Measurements from ENCODE around the gene PPP2R2C. TPM values are rescaled to one million over a fixed set of nuclear protein-coding genes. Genes with fewer than 3 reads are reported as not detected.
A peak's percentile ranks its signal among the peaks of the same experiment; 100 is the strongest.

The PPP2R2C gene
- total RNA-seq, 1 experiment from 2014 or later, result 32.9 TPM

- Histone ChIP-seq H3K79me2 (ENCODE audit: insufficient read depth, low read length) (peaks cover 51% of the 10 kb centered on the region), H4K20me1 (ENCODE audit: insufficient read depth) (0 out of 2 replicates have a peak, but pooled peaks cover 2% of the 10 kb centered on the region), H3K4me3 (replicated peaks in 1 of 2; ENCODE audit: low read depth in 1 of 2, low read length in 2 of 2) (no peak overlapping the region), H3K27me3 (ENCODE audit: insufficient read depth, low read length) (no peaks in the 10 kb centered on the region), H2AFZ (ENCODE audit: low read depth, low read length, poor library complexity, severe bottlenecking) (no peak overlapping the region), H3K27ac (ENCODE audit: low read depth, low read length) (no peak overlapping the region), H3K4me1 (ENCODE audit: control insufficient read depth in 1 of 2, insufficient read depth in 2 of 2, low read length in 2 of 2) (peaks cover 0 to 7% of the 10 kb centered on the region in 2 experiments; a peak in 2 of 4 replicates), H3K9ac (ENCODE audit: low read length) (no peak overlapping the region), H3K4me2 (ENCODE audit: low read length) (no peak overlapping the region), H3K36me3 (ENCODE audit: control insufficient read depth in 1 of 2, insufficient read depth in 2 of 2, low read length in 2 of 2) (no peaks in the 10 kb centered on the region), H3K9me3 (ENCODE audit: control insufficient read depth in 1 of 2, insufficient read depth in 1 of 2, low read depth in 1 of 2, low read length in 2 of 2) (no peaks in the 10 kb centered on the region), H3K9me2 (ENCODE audit: insufficient read depth) (no peaks in the 10 kb centered on the region)
- CTCF ChIA-PET, result no interaction called here
- ATAC-seq (peak; percentile 85), DNase-seq (ENCODE audit: low read depth, low spot score) (no peak)
- TF ChIP-seq SIN3A (IDR thresholded peaks at IDR 0.05; ENCODE audit: low read depth) (no peak), ZFX (IDR thresholded peaks at IDR 0.05) (no peak), SRF (IDR thresholded peaks at IDR 0.05; ENCODE audit: low read depth) (no peak), EZH2 (IDR thresholded peaks at IDR 0.05) (no peak), ZBTB33 (IDR thresholded peaks at IDR 0.05; ENCODE audit: extremely low read depth, insufficient replicate concordance, low read length) (no peak), POLR2AphosphoS5 (IDR thresholded peaks at IDR 0.05; ENCODE audit: low read depth, low read length) (no peak), RAD21 (IDR thresholded peaks at IDR 0.05; ENCODE audit: low read depth) (no peak), CBX3 (IDR thresholded peaks at IDR 0.05; ENCODE audit: low read depth) (no peak), POLR2A (IDR thresholded peaks at IDR 0.05; ENCODE audit: borderline replicate concordance, extremely low read depth, insufficient read depth, insufficient read length) (no peak), ELF1 (IDR thresholded peaks at IDR 0.05; ENCODE audit: borderline replicate concordance, low read depth) (no peak), FOSL1 (IDR thresholded peaks at IDR 0.05; ENCODE audit: low read depth) (no peak), EZH2phosphoT487 (IDR thresholded peaks at IDR 0.05; ENCODE audit: borderline replicate concordance) (no peak)
- TF ChIP-seq, protein P1, sequence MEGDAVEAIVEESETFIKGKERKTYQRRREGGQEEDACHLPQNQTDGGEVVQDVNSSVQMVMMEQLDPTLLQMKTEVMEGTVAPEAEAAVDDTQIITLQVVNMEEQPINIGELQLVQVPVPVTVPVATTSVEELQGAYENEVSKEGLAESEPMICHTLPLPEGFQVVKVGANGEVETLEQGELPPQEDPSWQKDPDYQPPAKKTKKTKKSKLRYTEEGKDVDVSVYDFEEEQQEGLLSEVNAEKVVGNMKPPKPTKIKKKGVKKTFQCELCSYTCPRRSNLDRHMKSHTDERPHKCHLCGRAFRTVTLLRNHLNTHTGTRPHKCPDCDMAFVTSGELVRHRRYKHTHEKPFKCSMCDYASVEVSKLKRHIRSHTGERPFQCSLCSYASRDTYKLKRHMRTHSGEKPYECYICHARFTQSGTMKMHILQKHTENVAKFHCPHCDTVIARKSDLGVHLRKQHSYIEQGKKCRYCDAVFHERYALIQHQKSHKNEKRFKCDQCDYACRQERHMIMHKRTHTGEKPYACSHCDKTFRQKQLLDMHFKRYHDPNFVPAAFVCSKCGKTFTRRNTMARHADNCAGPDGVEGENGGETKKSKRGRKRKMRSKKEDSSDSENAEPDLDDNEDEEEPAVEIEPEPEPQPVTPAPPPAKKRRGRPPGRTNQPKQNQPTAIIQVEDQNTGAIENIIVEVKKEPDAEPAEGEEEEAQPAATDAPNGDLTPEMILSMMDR (IDR thresholded peaks at IDR 0.05 in 2 of 3, conservative IDR thresholded peaks at IDR 0.05 in 1 of 3; ENCODE audit: borderline replicate concordance in 1 of 3, insufficient read depth in 1 of 3, low read depth in 2 of 3, low read length in 2 of 3), result no peak
- TF ChIP-seq, protein P2, sequence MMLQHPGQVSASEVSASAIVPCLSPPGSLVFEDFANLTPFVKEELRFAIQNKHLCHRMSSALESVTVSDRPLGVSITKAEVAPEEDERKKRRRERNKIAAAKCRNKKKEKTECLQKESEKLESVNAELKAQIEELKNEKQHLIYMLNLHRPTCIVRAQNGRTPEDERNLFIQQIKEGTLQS (IDR thresholded peaks at IDR 0.05), result no peak
- TF ChIP-seq, protein P3, sequence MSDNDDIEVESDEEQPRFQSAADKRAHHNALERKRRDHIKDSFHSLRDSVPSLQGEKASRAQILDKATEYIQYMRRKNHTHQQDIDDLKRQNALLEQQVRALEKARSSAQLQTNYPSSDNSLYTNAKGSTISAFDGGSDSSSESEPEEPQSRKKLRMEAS (IDR thresholded peaks at IDR 0.05), result no peak
- BruUV-seq (replicated peaks), result no TSS peak
- RAD21 ChIA-PET (ENCODE audit: low non-redundant PET in 1 of 2, low total read pairs in 2 of 2, uncharacterized antibody in 2 of 2, unreplicated experiment in 2 of 2), result no interaction called here
- intact Hi-C loops (cut with micrococcal nuclease), result loop anchor here (5.0 kb wide), 1 partner anchor 73 kb away; no protein-coding TSS in a partner anchor
- POLR2A ChIA-PET, result no interaction called here
Measured at GRCh38 chr4:6464842-6465588, 7.4 kb downstream of the PPP2R2C start.

Measured in HCT116 (cell line).